Stomach (tissue), 4 donors: ENCODE data around the gene CPZ.

Source experiments
- CTCF ChIP-seq, 7 experiments: fragments of 450-650 bp in 4 of 7; fragments of 200-600 bp in 3 of 7; sonication (generic) in 3 of 7; IDR thresholded peaks; one replicate each; pipeline ENCODE4 v1.5.1; 2016 to 2019; ENCODE audit warnings: antibody characterized with exemption in 7 of 7, control low read depth in 2 of 7, mild to moderate bottlenecking in 1 of 7
- EP300 ChIP-seq: sonication (generic); formaldehyde crosslinking; IDR thresholded peaks from one replicate; pipeline ENCODE4 v1.6.1; 2017; ENCODE audit warnings: antibody characterized with exemption
- POLR2A ChIP-seq, 4 donors: fragments of 450-650 bp; IDR thresholded peaks; one replicate each; pipeline ENCODE4 v1.6.1; 2016; ENCODE audit warnings: antibody characterized with exemption in 4 of 4, control low read depth in 2 of 4, mild to moderate bottlenecking in 1 of 4, moderate library complexity in 1 of 4

GRCh38 chr4:8643441-8643840, 50.9 kb downstream of the CPZ start:
- TF ChIP-seq CTCF (IDR thresholded peaks at IDR 0.05) = no peak
- TF ChIP-seq EP300 = no peak
- no peak for TF ChIP-seq POLR2A (IDR thresholded peaks at IDR 0.05)
